ENCODE data around the gene ZNF784. TPM values are rescaled to one million over a fixed set of nuclear protein-coding genes. Genes with fewer than 3 reads are reported as not detected.

Gene ZNF784
- total and polyA plus RNA-seq, 2 of the 8 experiments (the other 6 are each of a cell fraction or from before 2014, with no cell fraction given) = 6.5 to 8.0 TPM

DNA sequence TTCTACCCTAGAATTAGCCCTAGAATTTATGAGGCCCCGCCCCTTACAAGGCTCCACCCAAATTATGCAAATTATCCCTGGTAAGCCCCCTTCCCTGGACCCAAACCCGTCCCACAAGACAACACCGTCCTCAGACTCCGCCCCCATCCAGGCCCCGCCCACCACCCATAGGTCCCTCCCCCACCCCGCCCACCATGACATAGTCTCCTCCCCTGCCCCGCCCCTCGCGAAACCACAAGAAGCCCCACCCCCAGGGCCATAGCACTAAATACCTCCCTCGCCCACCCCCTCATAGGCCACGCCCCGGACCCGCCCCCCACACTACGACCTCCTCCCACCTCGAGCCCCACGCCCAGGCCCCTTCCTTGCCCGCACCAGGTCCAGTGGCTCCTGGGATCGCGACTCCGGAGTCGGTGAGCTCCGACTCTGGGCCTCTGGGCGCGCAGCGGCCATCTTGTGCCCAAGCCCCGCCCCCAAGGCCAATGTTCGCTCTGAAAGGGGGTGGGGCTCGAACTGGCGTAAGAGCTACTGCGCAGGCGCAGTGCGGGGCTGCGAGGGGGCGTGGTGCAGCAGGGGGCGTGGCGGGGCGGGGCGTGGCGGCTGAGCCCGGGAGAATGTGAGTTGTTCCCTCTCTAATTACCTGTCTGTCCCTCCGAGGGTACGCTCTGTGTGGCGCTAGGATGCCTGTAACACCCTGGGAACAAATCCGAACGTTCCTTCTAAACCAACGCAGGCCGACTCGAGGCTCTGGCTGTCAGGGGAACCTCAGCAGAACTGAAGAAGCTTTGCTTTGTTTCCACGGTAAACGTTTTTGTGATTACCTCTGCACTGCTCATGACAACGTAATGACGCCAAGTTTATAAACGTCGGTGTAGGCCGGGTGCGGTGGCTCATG lies at the start of gene ZNF784 (continued):
- TF ChIP-seq NANOG (IDR thresholded peaks at IDR 0.05; ENCODE audit: insufficient read depth, low read depth, low read length, poor library complexity, severe bottlenecking) (no peak), SP1 (IDR thresholded peaks at IDR 0.05; ENCODE audit: low read depth, low read length) (peak; percentile 39; the same call in 1 of the 2 replicates), PHF8 (conservative IDR thresholded peaks at IDR 0.05; ENCODE audit: low read depth, low read length) (peak; percentile 94), TAF7 (optimal IDR thresholded peaks at IDR 0.05; ENCODE audit: borderline replicate concordance, low read depth, low read length) (peak; percentile 83), SIN3A (conservative IDR thresholded peaks at IDR 0.05 in 1 of 2, IDR thresholded peaks at IDR 0.05 in 1 of 2; ENCODE audit: low read depth in 1 of 2, low read length in 2 of 2) (0 out of 4 replicates have a peak, but pooled peaks of 1 of the 2 experiments have one; percentile 26), POLR2AphosphoS5 (IDR thresholded peaks at IDR 0.05; ENCODE audit: low read depth, low read length) (peak; percentile 60), CHD1 (IDR thresholded peaks at IDR 0.05; ENCODE audit: low read depth, low read length) (no peak), JUND (IDR thresholded peaks at IDR 0.05; ENCODE audit: low read length) (no peak)
- TF ChIP-seq, protein P1, sequence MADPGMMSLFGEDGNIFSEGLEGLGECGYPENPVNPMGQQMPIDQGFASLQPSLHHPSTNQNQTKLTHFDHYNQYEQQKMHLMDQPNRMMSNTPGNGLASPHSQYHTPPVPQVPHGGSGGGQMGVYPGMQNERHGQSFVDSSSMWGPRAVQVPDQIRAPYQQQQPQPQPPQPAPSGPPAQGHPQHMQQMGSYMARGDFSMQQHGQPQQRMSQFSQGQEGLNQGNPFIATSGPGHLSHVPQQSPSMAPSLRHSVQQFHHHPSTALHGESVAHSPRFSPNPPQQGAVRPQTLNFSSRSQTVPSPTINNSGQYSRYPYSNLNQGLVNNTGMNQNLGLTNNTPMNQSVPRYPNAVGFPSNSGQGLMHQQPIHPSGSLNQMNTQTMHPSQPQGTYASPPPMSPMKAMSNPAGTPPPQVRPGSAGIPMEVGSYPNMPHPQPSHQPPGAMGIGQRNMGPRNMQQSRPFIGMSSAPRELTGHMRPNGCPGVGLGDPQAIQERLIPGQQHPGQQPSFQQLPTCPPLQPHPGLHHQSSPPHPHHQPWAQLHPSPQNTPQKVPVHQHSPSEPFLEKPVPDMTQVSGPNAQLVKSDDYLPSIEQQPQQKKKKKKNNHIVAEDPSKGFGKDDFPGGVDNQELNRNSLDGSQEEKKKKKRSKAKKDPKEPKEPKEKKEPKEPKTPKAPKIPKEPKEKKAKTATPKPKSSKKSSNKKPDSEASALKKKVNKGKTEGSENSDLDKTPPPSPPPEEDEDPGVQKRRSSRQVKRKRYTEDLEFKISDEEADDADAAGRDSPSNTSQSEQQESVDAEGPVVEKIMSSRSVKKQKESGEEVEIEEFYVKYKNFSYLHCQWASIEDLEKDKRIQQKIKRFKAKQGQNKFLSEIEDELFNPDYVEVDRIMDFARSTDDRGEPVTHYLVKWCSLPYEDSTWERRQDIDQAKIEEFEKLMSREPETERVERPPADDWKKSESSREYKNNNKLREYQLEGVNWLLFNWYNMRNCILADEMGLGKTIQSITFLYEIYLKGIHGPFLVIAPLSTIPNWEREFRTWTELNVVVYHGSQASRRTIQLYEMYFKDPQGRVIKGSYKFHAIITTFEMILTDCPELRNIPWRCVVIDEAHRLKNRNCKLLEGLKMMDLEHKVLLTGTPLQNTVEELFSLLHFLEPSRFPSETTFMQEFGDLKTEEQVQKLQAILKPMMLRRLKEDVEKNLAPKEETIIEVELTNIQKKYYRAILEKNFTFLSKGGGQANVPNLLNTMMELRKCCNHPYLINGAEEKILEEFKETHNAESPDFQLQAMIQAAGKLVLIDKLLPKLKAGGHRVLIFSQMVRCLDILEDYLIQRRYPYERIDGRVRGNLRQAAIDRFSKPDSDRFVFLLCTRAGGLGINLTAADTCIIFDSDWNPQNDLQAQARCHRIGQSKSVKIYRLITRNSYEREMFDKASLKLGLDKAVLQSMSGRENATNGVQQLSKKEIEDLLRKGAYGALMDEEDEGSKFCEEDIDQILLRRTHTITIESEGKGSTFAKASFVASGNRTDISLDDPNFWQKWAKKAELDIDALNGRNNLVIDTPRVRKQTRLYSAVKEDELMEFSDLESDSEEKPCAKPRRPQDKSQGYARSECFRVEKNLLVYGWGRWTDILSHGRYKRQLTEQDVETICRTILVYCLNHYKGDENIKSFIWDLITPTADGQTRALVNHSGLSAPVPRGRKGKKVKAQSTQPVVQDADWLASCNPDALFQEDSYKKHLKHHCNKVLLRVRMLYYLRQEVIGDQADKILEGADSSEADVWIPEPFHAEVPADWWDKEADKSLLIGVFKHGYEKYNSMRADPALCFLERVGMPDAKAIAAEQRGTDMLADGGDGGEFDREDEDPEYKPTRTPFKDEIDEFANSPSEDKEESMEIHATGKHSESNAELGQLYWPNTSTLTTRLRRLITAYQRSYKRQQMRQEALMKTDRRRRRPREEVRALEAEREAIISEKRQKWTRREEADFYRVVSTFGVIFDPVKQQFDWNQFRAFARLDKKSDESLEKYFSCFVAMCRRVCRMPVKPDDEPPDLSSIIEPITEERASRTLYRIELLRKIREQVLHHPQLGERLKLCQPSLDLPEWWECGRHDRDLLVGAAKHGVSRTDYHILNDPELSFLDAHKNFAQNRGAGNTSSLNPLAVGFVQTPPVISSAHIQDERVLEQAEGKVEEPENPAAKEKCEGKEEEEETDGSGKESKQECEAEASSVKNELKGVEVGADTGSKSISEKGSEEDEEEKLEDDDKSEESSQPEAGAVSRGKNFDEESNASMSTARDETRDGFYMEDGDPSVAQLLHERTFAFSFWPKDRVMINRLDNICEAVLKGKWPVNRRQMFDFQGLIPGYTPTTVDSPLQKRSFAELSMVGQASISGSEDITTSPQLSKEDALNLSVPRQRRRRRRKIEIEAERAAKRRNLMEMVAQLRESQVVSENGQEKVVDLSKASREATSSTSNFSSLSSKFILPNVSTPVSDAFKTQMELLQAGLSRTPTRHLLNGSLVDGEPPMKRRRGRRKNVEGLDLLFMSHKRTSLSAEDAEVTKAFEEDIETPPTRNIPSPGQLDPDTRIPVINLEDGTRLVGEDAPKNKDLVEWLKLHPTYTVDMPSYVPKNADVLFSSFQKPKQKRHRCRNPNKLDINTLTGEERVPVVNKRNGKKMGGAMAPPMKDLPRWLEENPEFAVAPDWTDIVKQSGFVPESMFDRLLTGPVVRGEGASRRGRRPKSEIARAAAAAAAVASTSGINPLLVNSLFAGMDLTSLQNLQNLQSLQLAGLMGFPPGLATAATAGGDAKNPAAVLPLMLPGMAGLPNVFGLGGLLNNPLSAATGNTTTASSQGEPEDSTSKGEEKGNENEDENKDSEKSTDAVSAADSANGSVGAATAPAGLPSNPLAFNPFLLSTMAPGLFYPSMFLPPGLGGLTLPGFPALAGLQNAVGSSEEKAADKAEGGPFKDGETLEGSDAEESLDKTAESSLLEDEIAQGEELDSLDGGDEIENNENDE (IDR thresholded peaks at IDR 0.05; ENCODE audit: insufficient replicate concordance, low read length) = no peak
